Activated naive CD4-positive, alpha-beta T cell treated with anti-CD3 and anti-CD28 coated beads, Interleukin-2, amount 50 U/mL, for 16 hours (primary cell): ENCODE results near the gene ARL13A.
"Not testable (repeated sequence)": the region's sequence is repeated elsewhere in the genome, so short reads cannot be mapped to it uniquely, and the experiment has no call there.

Source experiments
- DNase-seq: peaks from one replicate; pipeline ENCODE4 v3.0.0-alpha.2; 2020

Gene ARL13A

DNA sequence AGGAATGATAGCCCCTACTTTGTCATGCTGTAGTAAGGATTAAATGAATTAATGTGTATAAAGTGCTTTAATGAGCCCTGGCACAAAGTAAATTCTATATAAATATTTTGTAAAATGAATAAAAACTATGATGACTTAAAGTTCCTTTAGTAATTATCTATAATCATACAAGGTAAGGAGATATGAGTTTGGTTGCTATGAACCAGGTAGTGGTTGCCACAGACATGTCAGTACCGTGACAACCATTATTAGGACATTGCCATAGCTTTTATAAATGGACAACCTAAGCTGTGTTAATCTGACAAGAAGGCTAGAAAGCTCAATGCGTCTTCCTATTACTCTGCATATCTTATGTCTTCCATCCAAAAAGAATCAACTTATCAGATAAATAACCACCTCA is at the start of gene ARL13A:
Gene ARL13A (plus strand): TSS at position 301 of the 400 bp plus-strand sequence. CDS start 3,982 bp downstream, outside the sequence.
- no peak for DNase-seq

DNA sequence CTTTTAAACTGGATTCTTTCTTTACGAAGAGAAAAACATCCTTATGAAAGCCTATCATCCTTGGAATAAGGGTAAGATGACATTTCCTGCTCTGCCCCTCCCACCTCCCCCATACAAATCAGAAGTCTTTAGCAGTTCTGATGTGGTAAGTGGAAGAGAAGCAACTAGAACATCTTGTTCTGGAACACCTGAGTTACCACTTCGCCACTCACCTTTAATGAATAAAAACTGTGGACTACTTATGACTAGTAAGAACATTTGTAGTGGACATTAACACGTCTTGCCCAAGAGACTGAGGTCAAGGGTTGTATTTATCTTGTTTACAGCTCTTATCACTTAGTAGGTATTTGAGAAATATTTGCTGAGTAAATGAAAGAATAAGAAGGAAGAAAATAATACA is 45.1 kb upstream of the ARL13A start:
- no peak for DNase-seq

GRCh38 chrX:100926453-100926852 is 43.1 kb upstream of the ARL13A start:
- DNase-seq: no peak

DNA sequence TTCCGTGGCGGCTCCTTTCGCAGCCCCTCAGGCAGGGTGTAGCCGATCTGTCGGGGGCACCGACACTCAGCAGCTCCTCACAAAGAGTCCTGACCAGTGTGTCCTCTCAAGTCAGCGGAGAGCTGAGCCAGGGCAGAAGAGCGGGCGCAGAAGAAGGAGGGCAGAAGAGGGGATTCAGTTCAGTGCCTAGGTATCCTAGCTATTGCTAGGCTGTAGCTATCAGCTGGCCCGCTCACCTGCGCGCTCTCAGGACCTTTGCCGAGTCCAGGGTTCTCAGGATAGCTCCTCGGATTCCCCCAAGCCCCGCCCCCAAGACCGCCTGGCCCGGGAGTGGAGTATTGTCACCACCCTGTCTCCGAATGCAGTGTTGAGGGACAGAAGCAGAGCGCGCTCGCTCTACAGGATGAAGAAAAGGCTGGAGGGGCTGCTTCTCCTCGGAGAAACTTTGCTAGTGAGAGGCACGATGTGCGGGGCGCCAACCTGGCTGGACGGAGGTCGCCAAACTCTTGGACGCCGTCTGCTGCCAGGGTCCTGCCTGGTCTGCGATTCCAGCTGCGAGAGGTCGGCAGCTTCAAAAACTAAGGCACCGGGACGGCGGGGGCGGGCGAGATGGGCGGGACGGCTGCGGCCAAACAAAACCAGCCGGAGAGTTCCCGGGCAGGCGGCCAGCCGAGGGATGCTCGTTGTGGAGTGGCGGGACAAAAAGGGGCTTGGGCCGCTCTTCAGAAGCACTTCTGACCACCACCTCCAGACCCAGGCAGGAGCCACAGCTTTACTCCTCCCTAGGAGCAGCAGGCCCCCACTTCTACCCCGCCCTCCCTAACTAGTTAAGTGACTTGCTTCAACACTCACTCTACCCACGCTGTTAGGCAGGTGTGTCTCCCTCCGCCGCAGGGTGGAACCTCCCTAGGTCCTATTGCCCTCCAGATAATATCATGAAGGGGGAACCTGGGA is 40.6 kb upstream of the ARL13A start, which contains the start of gene XKRX:
Gene XKRX (minus strand): TSS at position 258 of the 954 bp plus-strand sequence. CDS start 613 bp downstream, outside the sequence.
- DNase-seq: peak; percentile 55

DNA sequence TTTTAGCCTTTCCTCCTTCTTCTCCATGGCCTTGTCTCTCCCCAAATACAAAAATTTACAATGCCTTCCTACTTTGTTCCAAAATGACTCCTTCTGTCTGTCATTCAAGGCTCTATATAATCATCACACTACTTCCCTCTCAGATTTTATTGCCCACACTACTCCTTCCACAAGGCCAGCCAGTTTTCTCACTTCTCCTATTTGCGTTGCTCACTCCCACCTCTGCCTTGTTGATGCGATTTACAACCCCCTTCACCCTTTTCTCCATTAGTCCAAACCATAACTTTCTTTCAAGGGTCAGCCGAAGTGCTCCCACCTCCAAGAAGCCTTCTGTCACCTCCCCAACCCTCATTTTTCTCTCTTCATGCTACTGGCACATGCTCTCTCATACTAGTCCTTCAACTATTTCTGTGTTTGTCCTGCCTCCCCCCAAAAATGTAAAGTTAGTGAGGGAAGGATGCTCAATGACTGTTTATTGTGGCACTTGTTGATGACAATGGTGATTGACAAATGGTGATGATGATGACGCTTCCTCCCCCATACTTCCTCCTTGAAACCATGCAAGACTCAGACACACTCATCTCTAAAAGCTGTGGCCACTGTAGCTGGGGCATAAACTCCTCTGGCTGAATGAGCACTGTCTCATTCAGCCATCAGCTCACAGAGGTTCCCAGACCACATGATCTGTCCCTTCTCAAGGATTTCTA is 38.1 kb upstream of the ARL13A start:
- no peak for DNase-seq

DNA sequence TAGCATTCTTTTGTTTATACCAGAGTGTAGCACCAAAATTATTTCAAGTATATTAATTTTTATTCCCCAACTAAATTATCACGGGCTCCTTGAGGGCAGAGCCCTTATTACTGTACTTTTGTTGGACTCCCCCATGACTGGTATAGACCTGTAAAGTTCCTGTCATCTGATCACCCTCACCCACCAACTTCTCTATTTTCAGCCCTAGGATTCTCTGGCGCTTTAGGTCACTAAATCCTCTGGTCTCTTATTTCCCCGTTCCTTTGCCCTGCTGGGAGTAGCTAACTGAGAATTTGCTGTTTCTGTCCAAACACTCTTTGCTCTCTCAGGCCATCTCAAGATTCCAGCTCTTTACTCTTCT is 37.6 kb upstream of the ARL13A start:
- no peak for DNase-seq

DNA sequence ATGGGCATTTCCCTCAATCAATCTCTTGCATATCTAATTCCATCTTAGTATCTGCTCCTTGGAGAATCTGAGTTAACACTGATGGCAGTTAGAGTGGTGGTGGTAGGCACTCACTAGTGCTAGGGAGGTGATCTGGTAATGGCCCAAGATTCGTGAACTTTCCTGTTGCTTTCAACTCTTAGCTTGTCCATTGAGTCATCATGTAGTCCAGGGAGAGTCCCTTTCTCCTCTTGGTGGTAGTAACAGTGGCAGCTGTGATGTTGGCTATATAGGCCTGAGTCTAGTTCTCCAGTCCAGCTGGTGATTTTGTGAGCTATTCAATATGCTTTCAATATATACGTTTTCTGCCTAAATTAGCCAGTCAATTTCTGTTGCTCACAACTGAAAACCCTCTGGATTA is 33.7 kb upstream of the ARL13A start:
- DNase-seq: no peak

GRCh38 chrX:100939333-100939732 is 30.2 kb upstream of the ARL13A start:
- DNase-seq: no peak

DNA sequence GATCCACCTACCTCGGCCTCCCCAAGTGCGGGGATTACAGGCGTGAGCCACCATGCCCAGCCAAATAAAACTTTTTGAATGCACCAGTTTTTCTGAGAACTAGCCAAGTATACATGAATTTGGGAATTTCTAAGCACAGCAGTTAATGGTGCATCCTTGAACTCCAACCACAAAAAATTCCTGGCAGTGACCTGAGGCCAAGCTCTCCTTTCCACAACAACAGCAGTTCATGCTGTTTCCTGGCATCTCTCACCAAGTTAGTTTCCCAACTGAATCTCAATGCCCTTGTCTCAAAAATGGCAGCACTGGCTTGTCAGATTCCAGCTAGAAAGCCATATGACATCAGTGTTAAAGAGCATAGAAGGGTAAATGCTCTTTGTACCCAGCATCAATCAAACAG is 24.9 kb upstream of the ARL13A start:
- DNase-seq: no peak

DNA sequence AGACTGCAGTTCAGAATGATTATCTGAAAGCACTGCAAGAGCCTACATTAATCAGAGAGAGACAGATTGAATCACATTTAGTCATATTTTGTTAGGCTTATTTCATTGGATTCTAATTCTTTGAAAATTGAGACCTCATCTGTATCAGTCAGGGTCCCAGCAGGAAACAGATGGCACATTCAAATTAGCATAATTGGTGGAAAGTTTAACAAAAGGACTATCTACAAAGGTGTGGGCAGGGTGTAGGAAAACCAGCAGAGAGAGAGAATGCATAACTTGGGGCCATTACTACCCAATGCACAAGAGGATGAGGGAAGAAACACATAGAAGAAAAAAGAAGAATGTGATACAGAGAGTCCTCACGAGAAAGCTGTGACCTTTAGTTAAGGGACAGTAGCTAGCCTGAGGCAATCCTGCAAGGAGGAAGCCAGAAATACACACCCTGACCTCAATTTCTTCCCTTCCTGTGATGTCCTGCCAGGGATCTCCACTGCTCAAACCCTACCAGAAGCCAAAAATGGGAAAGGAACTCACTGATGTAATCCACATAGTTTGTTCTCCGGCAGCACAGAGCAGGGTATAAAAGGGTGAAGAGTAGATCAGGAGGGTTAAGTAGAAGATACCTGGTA is 23.1 kb upstream of the ARL13A start:
- DNase-seq: no peak

GRCh38 chrX:100948557-100948956 is 21.0 kb upstream of the ARL13A start:
- no peak for DNase-seq

DNA sequence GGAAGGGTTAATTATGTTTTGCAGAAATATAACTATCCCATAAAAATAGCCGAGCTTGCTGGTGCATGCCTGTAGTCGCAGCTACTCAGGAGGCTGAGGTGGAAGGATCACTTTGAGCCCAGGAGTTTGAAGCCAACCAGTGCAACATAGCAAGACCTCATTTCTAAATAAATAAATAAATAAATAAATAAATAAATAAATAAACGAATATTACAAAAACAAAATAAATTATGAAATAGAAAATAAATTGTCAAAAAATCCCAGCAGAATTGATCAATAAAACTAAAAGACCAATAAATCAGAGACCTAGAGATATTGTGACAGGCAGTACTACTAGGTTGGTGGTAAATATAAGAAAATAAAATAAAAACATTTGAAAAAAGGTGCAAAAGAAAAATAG is 6.7 kb upstream of the ARL13A start:
- DNase-seq: no peak

DNA sequence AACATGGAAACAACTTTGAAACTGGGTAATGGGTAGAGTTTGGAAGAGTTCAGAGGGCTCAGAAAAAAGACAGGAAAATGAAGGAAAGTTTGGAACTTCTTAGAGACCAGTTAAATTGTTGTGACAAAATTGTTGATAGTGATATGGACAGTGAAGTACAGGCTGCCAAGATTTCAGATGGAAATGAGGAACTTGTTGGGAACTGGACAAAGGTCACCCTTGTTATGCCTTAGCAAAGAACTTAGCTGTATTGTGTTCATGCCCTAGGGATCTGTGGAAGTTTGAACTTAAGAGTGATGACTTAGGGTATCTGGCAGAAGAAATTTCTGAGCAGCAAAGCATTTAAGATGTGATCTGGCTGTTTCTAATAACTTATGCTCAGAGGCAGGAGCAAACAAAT is 5.1 kb upstream of the ARL13A start:
- no peak for DNase-seq

DNA sequence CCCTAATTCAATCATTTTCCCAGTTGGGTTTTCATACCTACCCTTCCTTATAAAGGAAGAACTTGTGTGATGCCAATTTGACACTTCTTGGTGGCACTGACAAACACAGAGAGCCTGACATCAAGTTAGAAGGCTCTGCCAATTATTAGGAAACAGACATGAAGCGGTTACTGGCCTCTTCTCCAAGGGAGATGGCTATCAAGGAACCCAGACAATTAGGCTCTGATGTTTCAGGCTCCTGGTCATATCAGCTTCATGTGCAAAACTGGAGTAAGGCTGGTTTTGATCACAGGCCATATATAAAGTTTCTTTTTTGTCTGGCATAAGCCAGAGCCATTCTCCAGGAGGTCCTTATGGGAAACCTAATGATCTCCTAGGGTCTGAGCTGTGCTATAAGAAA is 428 bp downstream of the ARL13A start:
- DNase-seq: no peak

DNA sequence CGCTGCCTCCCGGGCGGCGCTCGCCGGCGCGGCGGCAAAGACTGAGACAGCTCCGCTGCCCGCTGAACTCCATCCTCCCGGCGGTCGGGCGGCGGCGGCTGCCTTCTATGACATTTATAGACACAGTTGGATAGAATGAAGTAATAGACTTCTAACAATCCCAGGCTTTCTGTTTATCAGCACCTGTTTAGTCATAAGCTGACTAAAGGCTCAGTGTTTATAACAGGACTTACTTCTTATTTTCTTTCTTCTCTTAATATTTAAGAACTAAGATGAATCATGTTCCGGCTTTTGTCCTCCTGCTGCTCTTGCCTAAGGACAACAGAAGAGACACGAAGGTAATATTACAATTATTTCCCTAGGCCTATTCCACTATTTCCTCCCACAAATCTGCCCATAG is 3.9 kb downstream of the ARL13A start:
- DNase-seq: no peak

DNA sequence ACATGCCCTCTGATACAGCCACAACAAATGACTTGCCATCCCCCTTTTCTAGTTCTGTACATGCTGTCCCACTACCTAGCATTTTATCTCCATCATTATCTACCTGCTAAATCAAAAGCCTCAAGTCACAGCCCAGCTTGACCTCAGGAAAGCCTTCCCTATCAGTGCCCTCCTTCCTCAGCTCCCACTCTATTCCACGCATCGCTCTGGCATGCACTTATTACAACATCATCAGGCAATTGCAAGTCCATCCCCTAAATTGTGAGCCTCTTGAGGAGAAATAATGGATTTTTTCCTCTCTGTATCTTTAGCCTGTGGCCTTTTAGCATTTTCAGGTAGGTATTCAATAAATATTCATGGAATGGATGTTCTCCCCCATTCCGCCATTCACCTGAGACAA is 5.7 kb downstream of the ARL13A start:
- no peak for DNase-seq

DNA sequence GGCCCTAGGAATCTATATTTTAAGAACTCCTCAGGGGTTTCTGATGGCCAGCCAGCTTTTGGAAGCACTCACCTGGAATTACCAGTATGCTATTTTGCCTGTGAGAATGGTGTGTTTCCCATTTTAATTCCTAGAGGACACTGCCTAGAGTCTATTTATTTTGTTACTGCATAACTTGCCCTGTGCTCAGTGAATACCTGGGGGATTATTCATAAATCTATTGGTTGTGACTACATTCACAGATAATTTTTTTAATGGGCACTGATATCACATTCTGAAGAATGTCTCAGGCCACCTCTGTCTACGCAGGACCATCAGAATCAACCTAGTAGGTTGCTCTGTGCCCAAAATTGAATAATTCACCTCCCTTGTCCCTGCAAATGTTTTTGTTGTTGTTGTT is 6.7 kb downstream of the ARL13A start:
- DNase-seq: no peak

DNA sequence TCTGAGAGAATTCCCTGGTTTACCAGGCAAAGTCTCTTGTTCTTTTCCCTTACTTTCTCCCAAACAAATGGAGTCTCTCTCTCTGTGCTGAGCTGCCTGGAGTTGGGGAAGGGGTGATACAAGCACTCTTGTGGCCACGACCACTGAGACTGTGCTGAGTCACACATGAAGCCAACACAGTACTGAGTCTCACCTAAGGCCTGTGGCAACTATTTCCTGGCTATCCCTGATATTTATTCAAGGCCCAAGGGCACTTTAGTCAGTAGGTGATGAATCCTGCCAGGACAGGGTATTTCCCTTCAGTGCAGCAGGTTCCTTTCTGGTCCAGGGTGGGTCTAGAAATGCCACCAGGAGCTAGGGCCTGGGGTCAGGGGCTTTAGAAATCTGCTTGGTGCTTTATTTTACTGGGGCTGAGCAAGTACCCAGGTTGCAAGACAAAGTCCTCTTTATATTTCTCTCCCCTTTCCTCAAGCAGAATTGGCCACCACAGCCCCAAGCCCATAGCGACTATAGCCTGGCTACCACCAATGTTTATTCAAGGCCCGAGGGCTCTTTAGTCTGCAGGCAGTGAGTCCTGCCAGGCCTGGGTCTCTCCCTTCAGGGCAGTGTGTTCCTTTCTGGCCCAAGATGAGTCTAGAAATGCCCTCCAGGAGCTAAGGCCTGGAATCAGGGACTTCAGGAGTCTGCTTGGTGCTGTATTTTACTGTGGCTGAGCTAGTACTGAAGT is 10.5 kb downstream of the ARL13A start:
- no peak for DNase-seq

DNA sequence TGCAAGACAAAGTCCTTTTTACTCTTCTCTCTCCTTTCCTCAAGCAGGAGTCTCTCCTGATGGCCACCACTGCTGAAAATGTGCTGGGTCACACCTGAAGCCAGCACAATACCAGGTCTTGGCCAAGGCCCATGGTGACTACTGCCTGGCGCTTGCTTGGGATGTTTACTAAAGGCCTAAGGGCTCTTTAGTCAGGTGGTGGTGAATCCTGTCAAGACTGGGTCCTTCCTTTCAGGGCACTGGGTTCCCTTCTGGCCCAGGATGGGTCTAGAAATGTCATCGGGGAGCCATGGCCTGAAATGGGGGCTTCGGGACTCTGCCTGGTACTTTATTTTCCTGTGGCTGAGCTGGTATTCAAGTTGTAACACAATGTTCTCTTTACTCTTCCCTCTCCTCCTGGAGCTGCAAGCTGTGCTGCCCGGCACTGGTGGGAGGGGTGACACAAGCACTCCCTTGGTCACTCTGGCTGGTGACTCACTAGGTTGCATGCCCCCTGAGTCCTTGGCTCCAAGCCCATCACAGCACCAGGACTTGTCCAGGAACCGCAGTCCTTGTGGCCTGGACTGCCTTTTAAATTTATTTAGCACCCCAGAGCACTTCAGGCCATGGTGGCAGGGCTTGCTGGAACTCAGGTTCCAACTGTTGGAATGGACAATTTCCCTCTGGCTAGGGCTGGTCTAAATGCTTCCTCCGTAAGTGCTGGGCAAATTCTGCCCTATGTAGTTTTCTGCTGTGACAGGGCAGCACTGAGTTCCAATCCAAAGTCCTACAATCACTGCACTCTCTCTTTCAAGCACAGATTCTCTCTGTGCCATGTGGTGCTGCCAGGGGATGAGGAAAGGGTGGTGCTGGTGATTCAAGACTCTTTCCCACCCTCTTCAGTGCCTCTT is 11.3 kb downstream of the ARL13A start:
- DNase-seq: no peak

DNA sequence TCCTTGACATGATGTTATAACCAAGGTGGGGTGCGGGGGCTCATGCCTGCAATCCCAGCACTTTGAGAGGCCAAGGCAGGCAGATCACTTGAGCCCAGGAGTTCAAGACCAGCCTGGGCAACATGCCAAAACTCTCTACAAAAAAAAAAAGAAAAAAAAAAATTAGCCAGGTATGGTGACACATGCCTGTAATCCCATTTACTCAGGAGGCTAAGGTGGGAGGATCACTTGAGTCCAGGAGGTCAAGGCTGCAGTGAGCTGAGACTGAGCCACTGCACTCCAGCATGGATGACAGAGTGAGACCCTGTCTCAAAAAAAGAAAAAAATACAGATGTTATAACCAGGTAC is 12.0 kb downstream of the ARL13A start:
- DNase-seq: not testable (repeated sequence)

- no peak for DNase-seq
These were observed 15.3 kb downstream of the ARL13A start for GRCh38 chrX:100984818-100985217.

DNA sequence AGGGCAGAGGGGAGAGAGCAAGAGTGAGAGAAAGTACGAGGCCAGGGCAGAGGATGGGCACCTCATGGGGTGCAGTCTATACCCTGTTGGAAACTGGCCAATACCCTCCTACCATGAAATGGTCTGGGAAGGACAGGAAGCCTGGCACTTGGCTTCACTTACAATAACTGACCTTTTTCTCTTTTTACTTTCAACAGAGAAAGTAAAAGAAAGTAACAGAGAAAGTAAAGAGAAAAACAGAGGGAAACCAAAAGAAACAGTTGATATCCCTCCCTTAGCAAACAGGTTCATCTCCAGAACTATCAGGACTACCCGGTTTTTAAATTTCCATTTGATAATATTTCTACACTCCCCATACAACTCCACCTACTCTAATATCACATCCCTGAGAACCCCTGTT is 20.6 kb downstream of the ARL13A start:
- no peak for DNase-seq
